Subcutaneous adipose tissue (tissue), 4 donors: ENCODE data around the gene PHRF1. TPM values are rescaled to one million over a fixed set of nuclear protein-coding genes. Genes with fewer than 3 reads are reported as not detected.

Experiments
- total RNA-seq, 4 donors: library from RNA; depleted of rRNA; stranded (reverse); fragments of >200 nt; gene quantifications; one replicate each; pipeline ENCODE4 v1.1.0, GENCODE V29; 2016
- TF ChIP-seq, protein P1 (sequence below): fragments of 450-650 bp; IDR thresholded peaks from one replicate; pipeline ENCODE4 v1.5.1; 2016; ENCODE audit warnings: low read depth, mild to moderate bottlenecking, control low read depth, antibody characterized with exemption, moderate library complexity

PHRF1 gene
- total RNA-seq, 4 donors from 2014 or later, result 9.0 to 28.4 (median 12.6) TPM

DNA sequence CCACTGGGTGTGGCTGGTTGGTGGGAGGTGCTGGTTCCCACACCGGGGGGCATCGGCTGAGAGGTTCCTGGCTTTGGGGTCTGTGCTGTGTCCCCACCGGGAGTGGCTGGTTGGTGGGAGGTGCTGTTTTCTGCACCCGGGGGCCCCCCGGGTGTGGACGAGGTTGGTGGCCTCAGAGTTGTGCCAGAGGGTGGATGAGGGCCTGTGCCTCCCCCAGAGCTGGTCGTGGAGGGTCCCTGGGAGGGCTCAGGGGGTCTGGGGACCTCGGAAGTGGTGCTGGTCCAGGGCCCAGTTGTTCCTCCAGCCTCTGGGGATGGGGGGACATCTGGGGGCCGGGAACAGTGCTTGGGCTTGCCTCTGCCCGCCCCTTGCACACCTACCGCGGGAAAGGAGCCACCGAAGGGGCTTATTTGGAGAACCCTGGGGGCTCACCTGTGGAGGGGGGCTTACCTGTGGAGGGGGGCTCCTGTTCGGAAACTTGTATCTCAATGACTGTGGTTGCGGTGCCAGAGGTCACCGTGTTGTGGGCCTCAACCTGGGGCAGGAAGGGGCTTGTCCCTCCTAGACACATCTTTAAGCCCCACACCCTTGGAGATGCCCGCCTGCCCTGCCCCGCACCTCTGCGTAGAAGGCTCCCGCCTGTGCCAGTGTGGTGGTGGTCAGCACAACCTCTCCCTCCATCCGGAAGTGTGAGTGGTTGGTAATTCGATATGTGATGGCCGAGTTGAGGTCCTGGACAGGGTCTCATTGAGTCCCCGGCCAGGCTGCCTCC, 42.8 kb downstream of the PHRF1 start:
- TF ChIP-seq, protein P1, sequence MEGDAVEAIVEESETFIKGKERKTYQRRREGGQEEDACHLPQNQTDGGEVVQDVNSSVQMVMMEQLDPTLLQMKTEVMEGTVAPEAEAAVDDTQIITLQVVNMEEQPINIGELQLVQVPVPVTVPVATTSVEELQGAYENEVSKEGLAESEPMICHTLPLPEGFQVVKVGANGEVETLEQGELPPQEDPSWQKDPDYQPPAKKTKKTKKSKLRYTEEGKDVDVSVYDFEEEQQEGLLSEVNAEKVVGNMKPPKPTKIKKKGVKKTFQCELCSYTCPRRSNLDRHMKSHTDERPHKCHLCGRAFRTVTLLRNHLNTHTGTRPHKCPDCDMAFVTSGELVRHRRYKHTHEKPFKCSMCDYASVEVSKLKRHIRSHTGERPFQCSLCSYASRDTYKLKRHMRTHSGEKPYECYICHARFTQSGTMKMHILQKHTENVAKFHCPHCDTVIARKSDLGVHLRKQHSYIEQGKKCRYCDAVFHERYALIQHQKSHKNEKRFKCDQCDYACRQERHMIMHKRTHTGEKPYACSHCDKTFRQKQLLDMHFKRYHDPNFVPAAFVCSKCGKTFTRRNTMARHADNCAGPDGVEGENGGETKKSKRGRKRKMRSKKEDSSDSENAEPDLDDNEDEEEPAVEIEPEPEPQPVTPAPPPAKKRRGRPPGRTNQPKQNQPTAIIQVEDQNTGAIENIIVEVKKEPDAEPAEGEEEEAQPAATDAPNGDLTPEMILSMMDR, result no peak

DNA sequence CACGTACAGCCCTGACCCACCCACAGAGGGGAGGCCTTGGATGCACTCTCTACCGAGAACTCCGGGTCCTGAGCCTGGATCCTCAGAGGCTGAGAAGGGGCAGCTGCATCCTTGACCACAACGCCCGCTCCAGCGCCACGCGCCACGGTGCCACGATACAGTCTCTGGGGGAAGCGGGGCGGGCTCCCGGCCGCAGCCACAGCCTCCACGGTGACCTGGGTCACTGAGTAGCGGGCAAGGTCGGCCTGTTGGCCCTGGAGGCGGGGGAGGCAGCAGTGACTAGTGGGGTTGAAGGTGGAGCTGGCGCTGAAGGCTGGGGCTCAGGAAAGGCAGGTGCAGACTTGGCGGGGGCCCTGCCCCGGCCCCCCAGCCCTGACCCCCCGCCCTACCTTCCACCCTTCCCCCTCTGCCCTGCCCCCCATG, 43.4 kb downstream of the PHRF1 start:
- TF ChIP-seq, protein P1, result no peak

DNA sequence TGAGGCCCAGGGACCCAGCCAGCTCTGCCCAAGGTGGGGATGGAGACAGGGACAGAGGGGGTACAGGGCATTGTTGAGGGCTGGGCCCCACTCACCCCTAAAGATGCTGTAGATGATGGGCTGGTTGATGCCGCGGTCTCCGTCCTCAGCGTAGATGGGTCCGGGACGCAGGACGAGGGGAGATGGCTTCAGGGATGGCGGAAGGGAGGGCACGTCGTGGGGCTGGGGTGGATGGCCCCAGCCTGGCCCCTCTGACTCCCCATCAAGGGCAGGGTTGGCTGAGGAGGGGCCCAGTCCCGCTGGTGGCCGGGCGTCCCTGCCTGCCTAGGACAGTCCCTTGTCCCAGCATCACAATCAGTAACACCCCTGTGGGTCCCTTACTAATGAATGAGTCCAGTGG, 43.9 kb downstream of the PHRF1 start:
- TF ChIP-seq, protein P1, result no peak

DNA sequence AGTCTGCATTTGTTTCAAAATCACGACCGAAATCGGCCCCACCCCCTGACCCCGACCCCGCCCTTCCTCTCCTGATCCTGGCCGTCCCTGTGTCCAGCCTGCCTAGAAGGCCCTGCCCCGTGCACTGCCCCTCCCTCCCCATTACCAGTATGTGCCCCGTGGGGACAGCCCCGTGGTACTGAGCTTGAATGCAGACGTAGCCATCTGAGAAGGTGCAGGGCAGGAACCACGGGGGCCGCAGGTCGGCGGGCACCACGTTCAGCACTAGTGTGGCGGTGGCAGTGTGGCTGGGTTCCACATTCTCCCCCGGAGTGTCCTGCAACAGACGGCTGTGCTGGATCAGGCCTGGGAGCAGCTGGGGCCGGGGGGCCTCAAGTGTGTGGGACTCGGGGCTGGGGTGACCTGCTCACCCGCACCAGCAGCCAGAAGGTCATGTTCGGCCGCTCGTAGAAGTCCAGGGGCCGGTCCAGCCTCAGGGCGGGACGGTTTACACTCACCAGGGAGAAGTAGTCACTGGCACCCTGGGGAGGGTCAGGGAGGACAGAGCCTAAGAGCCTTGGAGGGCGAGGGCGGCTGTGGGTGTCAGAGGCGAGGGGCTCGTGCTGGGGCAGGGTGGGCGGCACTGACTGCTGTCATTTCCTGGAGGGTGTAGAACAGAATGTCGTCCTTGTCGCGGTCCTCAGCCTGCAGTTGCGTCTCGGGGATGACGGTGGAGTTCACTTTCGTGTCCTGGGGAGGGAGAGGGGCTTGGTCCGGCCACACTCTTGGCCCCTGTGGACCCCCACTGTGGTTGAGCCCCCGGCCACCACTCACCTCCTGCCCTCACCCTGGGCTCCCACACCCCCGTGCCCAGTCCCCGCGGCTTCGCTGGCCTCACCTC, 44.9 kb downstream of the PHRF1 start:
- TF ChIP-seq, protein P1, result no peak

DNA sequence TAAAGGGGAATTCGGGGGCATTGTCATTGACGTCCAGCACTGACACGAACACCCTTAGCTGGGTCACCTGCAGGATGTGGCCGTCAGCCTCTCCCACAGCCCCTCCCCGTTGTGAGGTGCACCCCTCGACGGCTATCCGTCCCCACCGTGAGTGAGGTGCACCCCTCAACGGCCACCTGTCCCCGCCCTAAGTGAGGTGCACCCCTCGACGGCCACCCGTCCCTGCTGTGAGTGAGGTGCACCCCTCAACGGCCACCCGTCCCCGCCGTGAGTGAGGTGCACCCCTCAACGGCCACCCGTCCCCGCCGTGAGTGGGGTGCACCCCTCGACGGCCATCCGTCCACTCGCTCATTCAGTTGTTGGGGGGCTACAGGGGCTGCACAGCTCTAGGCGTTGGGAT, 45.6 kb downstream of the PHRF1 start:
- TF ChIP-seq, protein P1, result no peak

DNA sequence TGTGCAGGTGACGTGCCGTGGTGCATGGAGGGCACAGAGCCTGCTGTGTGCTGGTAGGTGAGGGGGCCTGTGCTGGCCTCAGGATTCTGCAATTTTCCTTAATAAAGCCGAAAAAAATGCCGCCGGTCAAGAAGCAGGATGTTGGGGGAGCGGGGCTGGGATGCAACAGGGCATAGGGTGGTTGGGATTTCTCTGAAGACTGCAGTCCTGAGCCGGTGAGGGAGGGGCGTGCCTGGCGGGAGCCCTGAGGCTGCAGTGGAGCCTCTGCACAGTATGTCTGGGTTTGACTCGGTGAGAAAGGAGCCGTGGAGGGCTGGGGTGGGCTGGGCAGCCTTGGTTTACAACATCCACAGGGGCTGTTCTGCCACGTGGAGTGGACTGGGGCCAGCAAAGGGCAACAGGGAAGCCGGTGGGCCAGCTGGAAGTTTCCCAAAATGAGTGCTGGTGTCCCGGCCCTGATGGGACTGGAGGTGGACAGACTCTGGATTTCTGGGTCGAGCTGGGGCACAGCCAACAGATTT, 47.1 kb downstream of the PHRF1 start:
- TF ChIP-seq, protein P1, result no peak

DNA sequence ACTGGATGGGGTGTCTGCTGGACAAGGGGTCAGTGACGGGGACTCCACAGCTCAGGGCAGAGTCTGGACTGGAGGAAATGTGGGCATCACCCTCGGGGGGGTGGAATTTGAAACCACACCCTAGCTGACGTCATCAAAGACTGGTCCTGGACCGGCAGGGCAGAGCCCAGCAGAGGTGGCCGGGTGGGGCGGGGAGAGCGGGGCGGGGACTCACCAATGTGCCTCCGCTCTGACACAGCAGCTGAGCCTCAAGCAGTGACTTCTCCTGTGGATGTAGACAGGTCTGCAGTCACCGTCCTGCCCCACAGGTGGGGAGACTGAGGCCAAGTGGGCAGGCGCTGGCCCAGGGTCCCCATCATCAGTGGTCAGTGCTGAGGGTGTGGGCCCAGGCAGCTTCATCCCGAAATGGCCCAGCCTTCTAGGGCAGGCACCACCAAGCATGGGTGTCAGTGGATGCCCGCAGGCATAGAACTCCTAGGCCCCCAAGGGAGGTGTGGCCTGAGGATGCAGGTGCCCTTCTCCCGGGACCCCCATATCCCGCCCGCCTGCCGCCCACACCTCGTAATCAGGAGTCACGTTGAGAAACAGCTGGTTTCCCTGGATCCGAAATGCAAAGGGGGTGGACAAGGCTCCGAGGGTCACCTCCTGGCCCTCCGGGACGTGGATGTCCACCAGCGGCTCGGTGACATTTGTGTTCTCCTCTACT, 47.9 kb downstream of the PHRF1 start:
- TF ChIP-seq, protein P1, result no peak
